ENCODE results near the gene TDRD6.

The TDRD6 gene

DNA sequence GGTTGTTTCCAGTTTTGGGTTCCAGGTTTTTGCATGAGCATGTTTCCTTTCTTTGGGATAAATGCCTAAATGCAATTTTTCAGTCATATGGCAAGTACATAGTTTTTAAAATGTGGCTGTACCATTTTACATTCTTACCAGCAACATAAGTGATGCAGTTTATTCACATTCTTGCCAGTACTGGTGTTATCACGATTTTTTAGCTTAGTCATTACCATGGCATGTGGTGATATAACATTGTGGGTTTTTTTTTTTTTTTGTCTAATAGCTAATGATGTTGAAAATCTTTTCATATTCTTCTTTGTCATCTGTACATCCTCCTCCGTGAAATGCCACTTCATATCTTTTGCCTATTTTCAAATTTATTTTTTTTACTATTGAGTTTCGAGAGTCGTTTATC lies 2.9 kb upstream of the TDRD6 start:
- no peak for DNase-seq

DNA sequence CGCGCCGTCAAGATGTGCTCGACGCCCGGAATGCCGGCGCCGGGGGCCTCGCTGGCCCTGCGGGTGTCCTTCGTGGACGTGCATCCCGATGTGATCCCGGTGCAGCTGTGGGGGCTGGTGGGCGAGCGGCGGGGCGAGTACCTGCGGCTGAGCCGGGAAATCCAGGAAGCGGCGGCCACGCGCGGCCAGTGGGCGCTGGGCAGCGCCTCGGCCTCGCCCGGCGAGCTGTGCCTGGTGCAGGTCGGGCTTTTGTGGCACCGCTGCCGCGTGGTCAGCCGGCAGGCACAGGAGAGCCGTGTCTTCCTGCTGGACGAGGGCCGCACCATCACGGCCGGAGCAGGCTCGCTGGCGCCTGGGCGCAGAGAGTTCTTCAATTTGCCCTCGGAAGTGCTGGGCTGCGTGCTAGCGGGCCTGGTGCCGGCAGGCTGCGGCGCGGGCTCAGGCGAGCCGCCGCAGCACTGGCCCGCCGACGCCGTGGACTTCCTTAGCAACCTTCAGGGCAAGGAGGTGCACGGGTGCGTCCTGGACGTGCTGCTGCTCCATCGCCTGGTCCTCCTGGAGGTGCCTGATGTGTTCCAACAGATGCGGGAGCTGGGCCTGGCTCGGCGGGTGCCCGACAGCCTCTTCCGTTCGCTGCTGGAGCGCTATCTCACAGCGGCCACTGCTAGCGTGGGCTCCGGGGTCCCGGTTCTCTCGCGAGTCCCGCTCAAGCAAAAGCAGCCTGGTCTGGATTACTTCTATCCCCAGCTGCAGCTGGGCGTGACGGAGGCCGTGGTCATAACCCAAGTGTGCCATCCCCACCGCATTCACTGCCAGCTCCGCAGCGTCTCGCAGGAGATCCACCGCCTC lies 656 bp downstream of the TDRD6 start:
- DNase-seq: no peak

DNA sequence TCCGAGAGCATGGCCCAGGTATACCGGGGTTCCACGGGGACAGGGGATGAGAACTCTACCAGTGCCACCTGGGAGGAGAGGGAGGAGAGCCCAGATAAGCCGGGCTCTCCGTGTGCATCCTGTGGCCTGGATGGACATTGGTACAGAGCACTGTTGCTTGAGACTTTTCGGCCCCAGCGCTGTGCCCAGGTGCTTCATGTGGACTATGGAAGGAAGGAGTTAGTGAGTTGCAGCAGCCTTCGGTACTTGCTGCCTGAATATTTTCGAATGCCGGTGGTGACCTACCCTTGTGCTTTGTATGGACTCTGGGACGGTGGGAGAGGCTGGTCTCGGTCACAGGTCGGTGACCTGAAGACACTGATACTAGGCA lies 1.3 kb downstream of the TDRD6 start:
- no peak for DNase-seq

DNA sequence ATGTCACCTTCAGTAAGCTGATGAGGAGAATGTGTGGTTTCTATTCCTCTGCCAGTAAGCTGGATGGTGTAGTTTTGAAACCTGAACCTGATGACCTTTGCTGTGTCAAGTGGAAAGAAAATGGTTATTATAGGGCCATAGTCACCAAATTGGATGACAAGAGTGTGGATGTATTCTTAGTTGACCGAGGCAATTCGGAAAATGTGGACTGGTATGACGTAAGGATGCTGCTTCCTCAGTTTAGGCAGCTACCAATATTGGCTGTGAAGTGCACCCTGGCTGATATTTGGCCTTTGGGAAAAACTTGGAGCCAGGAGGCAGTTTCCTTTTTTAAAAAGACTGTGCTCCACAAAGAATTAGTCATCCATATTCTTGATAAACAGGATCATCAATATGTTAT lies 2.0 kb downstream of the TDRD6 start:
- DNase-seq: no peak

DNA sequence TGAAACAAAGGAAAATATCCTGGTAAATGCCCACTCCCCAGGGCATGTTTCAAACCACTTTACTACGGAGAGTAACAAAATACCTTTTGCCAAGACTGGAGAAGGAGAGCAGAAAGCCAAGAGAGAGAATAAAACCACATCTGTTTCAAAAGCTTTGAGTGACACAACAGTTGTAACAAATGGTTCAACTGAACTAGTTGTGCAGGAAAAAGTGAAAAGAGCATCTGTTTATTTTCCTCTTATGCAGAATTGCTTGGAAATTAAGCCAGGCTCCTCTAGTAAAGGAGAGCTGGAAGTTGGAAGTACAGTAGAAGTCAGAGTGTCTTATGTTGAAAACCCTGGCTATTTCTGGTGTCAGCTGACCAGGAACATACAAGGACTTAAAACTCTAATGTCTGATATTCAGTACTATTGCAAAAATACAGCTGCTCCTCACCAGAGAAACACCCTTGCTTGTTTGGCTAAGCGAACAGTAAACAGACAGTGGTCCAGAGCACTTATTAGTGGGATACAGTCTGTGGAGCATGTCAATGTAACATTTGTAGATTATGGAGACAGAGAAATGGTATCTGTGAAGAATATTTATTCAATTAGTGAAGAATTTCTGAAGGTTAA lies 2.6 kb downstream of the TDRD6 start:
- DNase-seq: no peak

DNA sequence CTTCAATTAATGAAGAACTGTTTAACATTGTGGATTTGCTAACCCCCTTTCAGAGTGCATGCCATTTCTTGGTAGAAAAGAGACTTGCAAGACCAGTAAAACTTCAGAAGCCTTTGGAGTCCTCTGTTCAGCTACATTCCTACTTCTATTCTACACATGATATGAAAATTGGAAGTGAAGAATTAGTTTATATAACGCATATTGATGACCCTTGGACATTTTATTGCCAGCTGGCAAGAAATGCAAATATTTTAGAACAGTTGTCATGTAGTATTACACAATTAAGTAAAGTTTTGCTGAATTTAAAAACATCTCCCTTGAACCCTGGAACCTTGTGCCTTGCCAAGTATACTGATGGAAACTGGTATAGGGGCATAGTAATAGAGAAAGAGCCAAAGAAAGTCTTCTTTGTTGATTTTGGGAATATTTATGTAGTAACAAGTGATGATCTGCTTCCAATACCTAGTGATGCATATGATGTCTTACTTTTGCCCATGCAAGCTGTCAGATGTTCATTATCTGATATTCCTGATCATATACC lies 3.3 kb downstream of the TDRD6 start:
- DNase-seq: no peak

DNA sequence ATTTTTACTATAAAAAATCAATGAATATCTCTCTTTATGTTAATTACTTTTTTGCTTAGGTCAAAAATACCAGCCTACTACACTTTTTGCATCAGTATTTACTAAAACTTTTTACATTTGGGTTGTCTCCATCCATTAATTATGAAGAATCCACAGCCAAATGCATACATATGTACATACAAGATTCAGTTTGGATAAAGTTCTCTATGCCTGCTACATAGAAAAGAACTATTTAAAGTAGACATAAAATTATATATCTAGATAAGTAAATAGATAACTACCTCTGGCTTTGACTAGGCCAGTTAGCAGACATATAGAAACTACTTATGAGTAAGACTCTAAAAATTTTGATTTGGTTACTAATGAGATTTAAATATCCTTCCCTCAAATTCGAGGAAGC lies 12.3 kb downstream of the TDRD6 start:
- no peak for DNase-seq

DNA sequence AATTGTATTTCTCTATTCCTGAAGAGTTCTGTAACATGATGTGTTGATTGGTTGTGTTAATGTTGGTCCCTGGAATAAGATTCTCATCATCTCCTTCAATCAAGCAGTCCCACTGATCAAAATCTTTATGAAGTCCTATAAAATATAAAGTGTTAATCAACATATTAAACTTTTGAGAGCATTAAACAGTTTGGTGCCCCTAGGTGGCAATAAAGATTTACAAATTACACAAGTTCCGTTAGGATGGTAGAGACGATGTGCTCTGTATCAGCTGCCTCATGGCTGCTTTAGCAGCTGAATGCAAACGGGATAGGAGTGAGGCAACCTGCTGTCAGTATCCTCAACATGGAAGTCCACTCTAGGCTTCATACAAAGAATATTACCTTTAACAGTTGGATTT lies 16.9 kb downstream of the TDRD6 start:
- DNase-seq: peak; percentile 31

DNA sequence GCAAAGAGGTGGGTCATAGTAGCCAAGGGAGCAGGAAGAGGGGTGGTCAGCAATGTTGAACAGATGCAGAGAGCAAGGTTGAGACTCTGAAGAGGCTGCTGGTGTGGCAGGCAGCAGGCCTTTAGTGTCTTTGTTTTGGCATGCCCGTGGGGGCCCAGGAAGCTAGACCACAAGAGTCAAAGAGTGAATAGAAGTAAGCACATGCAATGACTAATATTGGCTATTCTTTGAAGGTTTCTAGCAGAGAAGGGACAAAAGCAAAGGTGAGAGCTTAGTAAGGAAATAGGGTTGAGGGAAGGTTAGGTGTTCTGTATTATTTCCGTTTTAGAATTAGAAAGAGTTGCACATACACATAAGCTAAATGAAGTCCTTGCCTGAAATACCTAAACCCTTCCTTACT lies 18.8 kb downstream of the TDRD6 start:
- no peak for DNase-seq

DNA sequence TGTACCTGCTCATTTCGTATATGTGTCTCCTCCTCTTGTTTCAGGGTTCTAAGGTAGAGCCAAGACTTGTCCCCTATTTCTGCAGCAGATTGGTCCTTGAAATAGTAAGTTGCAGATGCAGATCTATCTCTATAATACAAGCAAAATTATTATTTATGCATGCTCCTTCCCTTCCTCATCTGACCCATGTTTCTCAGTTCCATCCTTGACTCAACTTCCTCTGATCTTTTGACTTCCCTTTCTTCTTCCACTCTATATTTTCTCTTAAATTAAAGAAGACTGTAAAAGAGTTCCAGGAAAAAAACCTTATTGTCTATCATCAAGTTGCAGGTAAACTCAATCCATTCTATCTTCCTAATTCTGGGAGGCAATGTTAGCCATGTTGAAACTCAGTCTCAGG lies 23.8 kb downstream of the TDRD6 start:
- DNase-seq: no peak

DNA sequence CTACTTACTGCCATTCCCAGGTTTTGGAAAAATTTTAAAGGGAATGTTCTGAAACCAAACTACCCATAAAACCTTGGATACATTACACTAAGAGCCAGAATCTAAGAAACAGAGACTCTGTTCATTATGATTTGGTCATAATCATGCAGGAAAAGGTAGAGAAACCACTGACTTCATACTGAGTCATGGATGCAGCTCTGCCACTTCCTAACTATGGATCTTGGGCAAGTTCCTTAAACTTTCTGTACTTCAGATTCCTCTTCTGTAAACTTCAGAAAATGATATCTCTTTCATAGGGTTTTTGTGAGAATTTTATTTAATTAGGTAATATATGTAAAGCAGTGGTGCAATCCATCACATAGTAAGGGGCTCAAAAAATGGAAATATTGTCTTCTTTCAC lies 27.5 kb downstream of the TDRD6 start:
- no peak for DNase-seq

DNA sequence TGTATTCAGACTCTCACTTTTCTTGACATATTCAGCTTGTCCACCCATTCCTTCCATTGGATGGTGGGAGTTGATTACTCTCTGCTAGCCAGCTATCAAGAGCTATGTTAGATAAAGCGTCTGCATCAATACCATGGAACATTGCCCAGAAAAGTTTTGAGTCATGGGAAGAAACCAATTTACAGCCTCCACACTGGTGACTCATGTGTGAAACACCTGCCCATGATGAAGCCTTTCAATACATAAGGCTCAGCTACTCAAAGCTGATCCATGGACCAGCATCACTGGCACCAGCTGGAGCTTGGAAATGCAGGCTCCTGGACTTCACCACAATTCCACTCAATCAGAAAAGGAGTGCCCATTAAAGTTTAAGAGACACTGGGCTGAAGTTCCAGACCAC lies 31.4 kb downstream of the TDRD6 start:
- DNase-seq: no peak

DNA sequence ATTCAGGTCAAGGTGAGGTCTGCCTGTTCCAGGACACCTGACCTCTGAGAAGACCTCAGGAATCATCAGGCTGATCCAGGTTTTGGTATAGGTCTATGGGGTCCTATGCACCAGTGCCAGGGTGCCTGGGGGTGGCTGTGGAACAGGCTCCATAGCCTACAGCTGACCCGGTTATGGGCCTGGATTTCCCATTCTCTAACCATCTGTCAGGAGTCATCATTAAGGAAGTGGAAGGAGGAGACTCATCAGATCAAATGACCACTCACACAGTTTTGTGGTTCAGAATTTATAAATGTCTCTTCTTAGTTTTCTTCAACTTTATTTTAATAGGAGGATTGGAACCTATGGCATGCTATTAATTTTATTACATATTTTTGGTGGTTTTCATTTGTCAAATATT lies 32.7 kb downstream of the TDRD6 start:
- no peak for DNase-seq

DNA sequence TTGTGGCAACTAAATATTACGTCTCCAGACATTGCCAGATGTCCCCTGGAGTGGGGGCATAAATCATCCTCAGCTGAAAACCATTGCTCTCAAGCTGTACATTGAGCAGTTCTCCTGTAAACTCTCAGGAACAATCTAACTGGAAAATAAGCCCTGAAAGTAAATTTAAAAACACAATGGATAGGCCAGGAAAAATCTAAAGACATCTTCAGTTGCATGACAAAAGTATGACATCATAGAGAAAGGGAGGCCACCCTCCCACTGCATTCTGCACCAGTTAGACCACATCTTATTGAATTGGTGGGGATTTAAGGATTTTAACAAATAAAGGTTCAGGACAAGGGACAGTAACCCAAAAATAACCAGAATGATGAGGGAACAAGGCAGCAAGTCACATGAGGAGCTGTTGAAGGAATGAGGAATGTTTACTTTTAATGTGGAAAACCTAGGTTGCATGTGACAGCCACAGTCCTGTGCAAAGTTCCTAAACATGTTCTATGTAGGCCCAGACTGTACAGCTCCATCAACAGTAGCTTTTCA lies 42.2 kb downstream of the TDRD6 start:
- no peak for DNase-seq

DNA sequence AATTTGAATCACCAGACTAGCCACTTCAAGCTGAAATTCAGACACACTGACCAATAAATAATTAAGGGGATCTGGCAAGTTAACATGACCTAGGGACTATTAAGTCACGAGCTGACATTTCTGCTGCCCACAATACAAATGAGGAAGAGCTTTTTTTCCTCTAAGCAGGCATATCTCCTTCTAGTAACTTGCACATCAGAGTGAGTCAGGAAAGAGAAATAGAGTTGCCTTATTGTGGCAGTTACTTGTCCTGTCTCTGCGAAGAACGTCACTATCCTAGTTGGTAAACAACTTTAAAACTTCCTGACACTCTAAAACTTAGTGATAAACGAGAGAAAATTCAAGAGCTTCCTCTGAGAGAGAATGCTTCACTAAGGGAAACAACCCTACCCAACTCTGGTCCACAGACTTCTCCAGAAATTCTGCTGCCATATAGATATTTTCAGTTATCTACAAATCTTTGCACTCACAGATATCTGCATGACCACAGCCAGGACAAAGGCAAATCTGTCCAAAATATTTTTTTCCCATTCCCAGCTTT lies 43.3 kb downstream of the TDRD6 start:
- DNase-seq: no peak

DNA sequence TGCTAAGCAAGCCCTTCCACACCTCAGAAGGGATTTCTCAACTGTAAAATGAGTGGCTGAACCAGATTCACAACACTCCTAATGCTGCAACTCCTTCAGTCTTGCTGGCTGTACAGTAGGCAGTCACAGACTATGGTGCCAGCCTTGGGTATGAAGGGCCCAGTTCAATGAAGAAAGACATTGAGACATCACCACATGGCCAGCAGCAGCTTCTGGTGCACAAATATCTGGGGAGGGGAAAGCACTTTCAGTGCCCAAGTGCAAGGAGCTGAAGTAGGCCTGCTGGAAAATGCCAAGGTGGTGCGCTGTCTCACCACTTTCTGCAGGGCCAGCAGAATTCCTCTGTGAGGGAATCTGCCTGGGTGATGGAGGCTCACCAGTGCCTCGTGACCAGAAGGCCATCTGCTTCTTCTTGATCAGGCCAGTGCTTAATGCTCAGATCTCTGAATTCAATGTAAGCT lies 45.7 kb downstream of the TDRD6 start:
- DNase-seq: peak; percentile 18

DNA sequence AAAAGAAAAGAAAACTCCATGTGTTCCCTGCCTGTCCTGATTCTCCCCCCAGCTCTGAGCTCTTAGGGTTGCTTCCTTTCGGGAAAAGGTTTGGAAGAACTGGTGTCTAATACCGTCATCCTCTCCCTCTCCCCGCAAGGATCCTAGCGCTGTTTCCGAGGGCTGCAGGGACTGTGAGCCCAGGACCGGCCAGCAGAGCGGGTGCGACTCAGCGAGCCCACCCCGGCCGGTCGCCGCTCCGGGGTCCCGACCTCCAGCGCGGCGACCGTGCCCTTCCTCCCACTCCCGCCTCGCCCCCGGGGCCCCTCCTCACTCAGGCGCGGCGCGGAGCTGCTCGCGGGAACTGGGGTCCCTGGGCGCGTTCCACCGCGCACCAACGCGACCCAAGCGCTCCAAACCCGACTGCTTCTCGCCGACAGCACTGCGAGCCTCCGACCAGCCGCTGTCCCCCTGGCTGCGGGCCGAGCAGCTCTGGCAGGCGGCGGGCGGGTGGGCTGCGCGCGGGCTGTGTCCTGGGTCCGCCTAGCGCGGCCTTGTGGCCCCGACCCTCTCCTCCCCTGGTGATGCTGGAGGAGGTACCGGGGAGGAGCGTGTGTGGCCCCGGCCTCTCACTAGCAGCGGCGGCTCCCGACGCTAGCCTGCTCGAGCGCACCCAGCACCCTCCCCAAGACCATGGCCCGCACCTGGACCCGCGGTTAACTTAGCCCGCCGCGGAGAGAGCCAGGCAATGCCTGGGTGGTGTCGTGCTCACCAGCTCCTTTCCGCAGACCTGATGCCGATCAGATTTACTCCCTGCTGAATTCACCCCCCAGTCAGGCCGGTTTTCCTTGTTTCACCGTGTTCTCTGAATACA lies 47.4 kb downstream of the TDRD6 start, which contains the start of gene PLA2G7:
Gene PLA2G7 (minus strand): TSS at position 509 of the 853 bp plus-strand sequence. CDS start 12,484 bp downstream, outside the sequence.
- DNase-seq: peak; percentile 13

DNA sequence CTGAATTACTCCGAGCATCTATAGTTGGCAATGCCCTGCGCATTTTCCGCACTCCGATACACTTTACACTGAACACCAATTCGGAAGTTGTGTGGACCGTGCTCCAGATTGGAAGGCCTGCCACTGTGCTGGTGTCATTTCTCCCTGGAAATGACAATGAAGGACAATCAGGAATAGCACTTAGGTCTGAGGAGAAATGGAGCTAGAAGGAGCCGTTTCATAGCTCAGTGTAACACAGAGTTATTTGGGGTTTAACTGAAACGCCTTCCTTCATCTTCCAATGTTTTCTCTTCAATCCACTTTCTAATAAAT lies 48.0 kb downstream of the TDRD6 start:
- DNase-seq: no peak

DNA sequence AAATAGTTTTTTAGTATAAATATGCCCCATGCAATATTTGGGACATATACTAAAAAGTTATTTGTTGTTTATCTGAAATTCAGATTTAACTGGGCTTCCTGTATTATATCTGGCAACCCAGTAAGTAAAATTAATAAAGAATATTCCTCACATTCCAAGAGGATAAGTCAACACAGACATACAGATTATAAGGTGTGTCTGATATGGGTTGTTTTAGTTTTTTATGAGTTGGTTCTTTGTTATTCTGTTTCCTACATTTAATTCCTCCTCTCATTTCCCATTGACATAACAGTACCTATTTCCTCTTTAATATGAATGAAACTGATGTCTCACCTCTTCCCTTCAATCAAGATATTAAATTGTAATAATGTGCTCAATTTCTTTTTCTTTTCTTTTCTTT lies 49.2 kb downstream of the TDRD6 start:
- no peak for DNase-seq

DNA sequence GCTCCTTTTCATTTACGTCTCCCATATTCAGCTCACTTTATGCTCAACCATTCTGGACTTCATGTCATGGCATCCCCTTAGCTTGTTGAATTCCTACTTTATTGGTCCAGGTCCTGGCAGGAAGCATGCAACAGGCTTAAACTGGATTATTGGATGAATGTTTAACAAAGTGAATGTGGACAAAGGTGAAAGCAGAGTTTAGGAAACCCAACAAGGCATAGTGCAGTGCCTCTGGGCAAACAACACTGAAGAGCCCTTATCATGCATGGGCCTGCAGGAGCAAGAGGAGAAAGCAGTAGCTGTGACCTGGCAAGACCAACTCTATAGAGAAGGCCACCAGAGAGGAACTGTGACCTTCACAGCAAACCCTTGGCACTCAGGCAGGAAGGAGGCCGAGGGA lies 53.8 kb downstream of the TDRD6 start:
- no peak for DNase-seq

DNA sequence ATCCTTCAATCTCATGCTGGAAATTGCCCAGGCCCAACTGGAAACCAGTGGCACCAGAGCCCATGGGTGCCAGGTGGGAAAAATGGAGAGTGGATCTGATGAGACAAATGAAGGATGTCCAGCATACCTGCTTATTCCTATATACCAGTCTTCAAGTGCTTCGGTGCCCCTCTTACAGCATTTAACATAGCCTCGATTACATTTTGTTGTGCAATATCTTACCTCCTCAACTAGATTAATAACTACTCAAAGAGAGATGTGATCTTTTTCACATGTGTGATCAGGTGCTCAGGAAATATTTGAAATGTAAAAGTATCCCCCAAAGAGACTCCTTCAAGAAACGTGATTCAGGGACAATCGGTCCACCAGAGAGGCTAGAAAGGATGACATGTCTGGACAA lies 54.2 kb downstream of the TDRD6 start:
- DNase-seq: no peak

DNA sequence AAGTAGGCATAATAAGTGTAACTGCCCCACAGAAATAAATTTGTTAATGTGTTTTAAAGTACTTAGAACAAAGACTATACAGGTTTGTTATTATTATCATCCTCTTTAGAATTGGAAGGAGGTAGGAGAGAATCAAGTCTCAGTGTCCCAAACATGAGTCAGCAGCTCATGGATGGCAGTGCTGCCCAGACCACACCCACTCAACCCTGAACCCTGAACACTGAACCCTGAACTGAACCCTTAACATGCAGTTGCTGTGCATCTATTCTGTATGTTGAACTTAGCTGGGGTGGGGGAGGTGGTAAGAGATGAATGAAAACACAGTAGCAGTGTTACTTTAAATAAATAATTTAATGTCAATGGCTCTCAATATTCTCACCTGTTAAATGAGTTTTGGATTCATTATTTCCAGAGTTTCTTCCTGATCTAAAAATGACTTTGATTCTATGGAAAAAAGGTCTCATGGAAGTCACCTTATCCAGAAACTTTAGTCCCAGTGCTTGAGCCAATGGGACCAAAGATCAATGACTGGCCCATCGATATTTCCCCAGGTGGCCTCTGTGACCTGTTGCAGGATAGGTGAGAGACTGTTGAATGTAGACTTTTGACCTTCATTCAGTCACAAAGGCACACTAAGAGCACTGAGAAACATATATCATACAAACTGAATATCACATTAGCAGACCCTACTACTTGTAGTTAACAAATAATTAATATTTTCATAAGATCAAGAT lies 55.9 kb downstream of the TDRD6 start:
- DNase-seq: no peak
